Tibial artery (tissue), 4 donors: ENCODE measurements around the gene BTAF1.
A peak's percentile ranks its signal among the peaks of the same experiment; 100 is the strongest.

Source experiments
- DNase-seq, 2 donors: peaks; one replicate each; pipeline ENCODE4 v3.0.0-alpha.2; 2019
- H3K27ac ChIP-seq, 2 donors: fragments of 200-600 bp; sonication (generic) in 1 of 2; 1 replicate in 1 of 2; 2 replicates in 1 of 2; pipeline ENCODE4 v1.5.1; 2018 to 2019; ENCODE audit warnings: mild to moderate bottlenecking in 1 of 2
- H3K27me3 ChIP-seq, 2 donors: fragments of 200-600 bp; sonication (generic) in 1 of 2; one replicate each; pipeline versions ENCODE4 v1.5.1 to v1.6.0; 2016 to 2019
- H3K36me3 ChIP-seq, 3 donors: fragments of 200-600 bp; sonication (generic) in 2 of 3; one replicate each; pipeline ENCODE4 v1.5.1; 2016 to 2019; ENCODE audit warnings: mild to moderate bottlenecking in 2 of 3
- H3K4me1 ChIP-seq, 4 donors: fragments of 200-600 bp; sonication (generic) in 2 of 4; 1 replicate in 3 of 4; 2 replicates in 1 of 4; pipeline ENCODE4 v1.5.1; 2016 to 2019
- H3K4me3 ChIP-seq, 2 donors: fragments of 200-600 bp; sonication (generic) in 1 of 2; 1 replicate in 1 of 2; 2 replicates in 1 of 2; pipeline ENCODE4 v1.5.1; 2018 to 2019; ENCODE audit warnings: mild to moderate bottlenecking in 2 of 2
- H3K9me3 ChIP-seq, 3 donors: fragments of 200-600 bp; sonication (generic) in 1 of 3; one replicate each; pipeline ENCODE4 v1.5.1; 2016 to 2019
- CTCF ChIP-seq, 2 experiments: fragments of 200-600 bp in 1 of 2; fragments of 450-650 bp in 1 of 2; IDR thresholded peaks; one replicate each; pipeline ENCODE4 v1.5.1; 2017 to 2019; ENCODE audit warnings: antibody characterized with exemption in 2 of 2, mild to moderate bottlenecking in 1 of 2, moderate library complexity in 1 of 2
- intact Hi-C: fragments of 100-400 bp; cut with DNase I; formaldehyde crosslinking; loops from one replicate; pipeline ENCODE4 v1.15.0; 2023; ENCODE audit warnings: low total_unique reads

BTAF1 gene

DNA sequence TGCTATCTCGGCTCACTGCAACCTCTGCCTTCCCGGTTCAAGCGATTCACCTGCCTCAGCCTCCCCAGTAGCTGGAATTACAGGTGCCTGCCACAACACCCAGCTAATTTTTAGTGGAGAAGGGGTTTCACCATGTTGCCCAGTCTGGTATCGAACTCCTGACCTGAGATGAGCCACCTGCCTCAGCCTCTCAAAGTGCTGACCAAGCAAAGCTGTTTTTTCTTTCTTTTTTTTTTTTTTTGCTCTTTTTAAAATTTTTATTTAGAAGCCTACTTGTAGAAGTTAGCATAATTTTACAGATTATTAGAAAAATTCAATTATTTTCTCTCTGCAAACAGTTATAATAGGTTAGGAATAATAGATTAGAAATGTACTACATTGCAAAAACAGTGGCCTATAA, 13.1 kb upstream of the BTAF1 start:
- H3K4me1 ChIP-seq = peaks cover 0 to 21% (median 8%) of the 10 kb centered on the region in 4 donors
- TF ChIP-seq CTCF (IDR thresholded peaks at IDR 0.05) = no peak
- H3K27me3 ChIP-seq = no peaks in the 10 kb centered on the region
- DNase-seq = no peak
- no peaks in the 10 kb centered on the region for H3K36me3 ChIP-seq
- H3K27ac ChIP-seq = no peak overlapping the region
- no peak overlapping the region for H3K4me3 ChIP-seq
- intact Hi-C loops = no loop called here
- no peaks in the 10 kb centered on the region for H3K9me3 ChIP-seq

- DNase-seq = no peak
- Histone ChIP-seq H3K27ac (no peak overlapping the region), H3K36me3 (no peaks in the 10 kb centered on the region), H3K4me1 (peaks cover 0 to 10% (median 2%) of the 10 kb centered on the region in 4 donors), H3K9me3 (no peaks in the 10 kb centered on the region), H3K4me3 (no peak overlapping the region), H3K27me3 (peaks cover 0 to 9% of the 10 kb centered on the region in 2 donors)
- intact Hi-C loops = no loop called here
- no peak for TF ChIP-seq CTCF (IDR thresholded peaks at IDR 0.05)
These were observed 3.9 kb upstream of the BTAF1 start for GRCh38 chr10:91919651-91920050.

DNA sequence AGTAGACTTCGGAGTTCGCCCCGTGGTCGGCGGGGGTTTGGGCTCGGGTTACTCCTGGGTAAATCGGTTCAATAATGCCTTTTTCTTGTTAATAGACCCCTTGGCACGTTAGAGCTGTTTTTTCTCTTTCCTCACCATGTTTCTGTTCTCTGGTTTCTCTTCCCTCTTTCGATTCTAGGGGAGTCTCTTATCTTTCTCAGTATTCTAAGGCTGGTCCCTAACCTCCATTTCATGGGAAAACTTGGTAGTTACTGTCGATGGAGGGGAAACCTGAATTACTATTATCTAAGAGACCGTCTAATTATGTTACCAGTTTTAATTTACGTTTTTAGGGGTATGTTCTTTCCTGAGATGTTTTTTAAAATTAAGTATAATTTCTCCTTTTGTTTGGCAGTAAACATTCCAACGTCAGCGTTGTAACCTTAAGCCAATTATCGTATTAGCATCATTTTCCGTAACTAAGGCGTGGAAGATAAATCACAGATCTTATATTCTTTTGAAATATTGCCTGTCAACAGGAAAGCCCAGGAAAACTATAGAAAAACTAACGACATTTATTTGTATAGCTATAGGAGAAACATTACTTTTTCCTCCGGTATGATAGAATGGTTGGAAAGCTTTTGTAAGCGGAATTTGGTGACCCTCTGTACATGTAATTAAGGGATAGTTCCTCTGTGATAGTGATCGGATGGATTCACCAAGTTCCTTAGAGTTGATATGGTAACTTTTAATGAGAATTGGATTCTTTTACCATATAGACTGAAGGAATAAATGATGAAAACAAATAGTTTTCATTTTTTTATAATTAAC, 847 bp downstream of the BTAF1 start:
- H3K27ac ChIP-seq = peak overlapping the region; percentile 95 to 96
- H3K4me3 ChIP-seq = peak overlapping the region; percentile 69 to 79
- no peaks in the 10 kb centered on the region for H3K36me3 ChIP-seq
- H3K4me1 ChIP-seq = peaks cover 0 to 47% (median 20%) of the 10 kb centered on the region in 4 donors
- no peaks in the 10 kb centered on the region for H3K27me3 ChIP-seq
- intact Hi-C loops = no loop called here
- no peaks in the 10 kb centered on the region for H3K9me3 ChIP-seq
- no peak for TF ChIP-seq CTCF (IDR thresholded peaks at IDR 0.05)
- no peak for DNase-seq

GRCh38 chr10:91925022-91925320, 1.4 kb downstream of the BTAF1 start:
- no peaks in the 10 kb centered on the region for H3K36me3 ChIP-seq
- DNase-seq = no peak
- TF ChIP-seq CTCF (IDR thresholded peaks at IDR 0.05) = no peak
- H3K27ac ChIP-seq = no peak overlapping the region
- intact Hi-C loops = no loop called here
- peaks cover 0 to 47% (median 21%) of the 10 kb centered on the region in 4 donors for H3K4me1 ChIP-seq
- no peaks in the 10 kb centered on the region for H3K27me3 ChIP-seq
- no peaks in the 10 kb centered on the region for H3K9me3 ChIP-seq
- peak overlapping the region; percentile 69 to 79 for H3K4me3 ChIP-seq

DNA sequence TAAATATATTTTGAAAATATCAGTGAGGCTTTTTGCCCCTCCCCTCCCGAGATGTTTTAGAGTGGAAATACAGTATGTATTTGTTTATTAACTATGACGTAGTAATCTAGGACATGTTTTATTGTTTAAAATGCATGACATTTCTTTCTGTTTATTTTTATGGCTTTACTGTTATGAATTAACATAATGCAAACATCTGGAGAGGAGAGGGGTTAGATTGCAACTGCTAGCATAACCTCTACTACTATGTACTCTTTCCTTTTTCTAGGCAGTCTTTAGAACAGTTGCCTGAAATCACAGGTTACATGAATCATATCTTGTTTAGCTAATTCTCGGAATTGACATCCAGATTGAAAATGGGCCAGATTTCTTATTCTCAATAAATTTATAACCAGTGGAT, 7.4 kb downstream of the BTAF1 start:
- Histone ChIP-seq H3K4me1 (peaks cover 0 to 33% (median 13%) of the 10 kb centered on the region in 4 donors), H3K36me3 (peaks cover 6 to 15% (median 9%) of the 10 kb centered on the region in 3 donors), H3K9me3 (no peaks in the 10 kb centered on the region), H3K27ac (no peak overlapping the region), H3K27me3 (no peaks in the 10 kb centered on the region), H3K4me3 (no peak overlapping the region)
- TF ChIP-seq CTCF (IDR thresholded peaks at IDR 0.05) = no peak
- DNase-seq = no peak
- intact Hi-C loops = no loop called here
